Epidermal melanocyte (primary cell): ENCODE data around the gene PRKAB1.

ENCODE experiments used
- DNase-seq: peaks from one replicate; pipeline ENCODE4 v3.0.0; 2011; ENCODE audit warnings: low spot score; ENCODE audit not compliant: insufficient read length

The PRKAB1 gene

GRCh38 chr12:119661882-119662281 lies 6.1 kb upstream of the PRKAB1 start:
- DNase-seq = no peak

GRCh38 chr12:119664642-119665041 lies 3.3 kb upstream of the PRKAB1 start:
- no peak for DNase-seq

GRCh38 chr12:119665164-119665929 lies 2.6 kb upstream of the PRKAB1 start:
- no peak for DNase-seq

- no peak for DNase-seq
Observed at GRCh38 chr12:119666226-119666795, 1.6 kb upstream of the PRKAB1 start.

GRCh38 chr12:119666900-119667576 lies 895 bp upstream of the PRKAB1 start:
- DNase-seq = no peak

- no peak for DNase-seq
Observed at GRCh38 chr12:119668324-119668841, 450 bp downstream of the PRKAB1 start.

GRCh38 chr12:119669744-119670472 lies 2.0 kb downstream of the PRKAB1 start:
- DNase-seq = no peak

GRCh38 chr12:119671070-119671469 lies 3.1 kb downstream of the PRKAB1 start:
- DNase-seq = no peak

- no peak for DNase-seq
Observed at GRCh38 chr12:119672194-119672593, 4.3 kb downstream of the PRKAB1 start.

GRCh38 chr12:119673634-119674033 lies 5.7 kb downstream of the PRKAB1 start:
- no peak for DNase-seq

GRCh38 chr12:119674560-119674959 lies 6.6 kb downstream of the PRKAB1 start:
- no peak for DNase-seq

- DNase-seq = no peak
Observed at GRCh38 chr12:119676022-119676421, 8.1 kb downstream of the PRKAB1 start.

GRCh38 chr12:119676573-119676972 lies 8.6 kb downstream of the PRKAB1 start:
- DNase-seq = no peak

- DNase-seq = no peak
Observed at GRCh38 chr12:119678459-119678858, 10.5 kb downstream of the PRKAB1 start.

GRCh38 chr12:119679081-119679480 lies 11.1 kb downstream of the PRKAB1 start:
- DNase-seq = no peak

GRCh38 chr12:119679490-119679889 lies 11.6 kb downstream of the PRKAB1 start:
- no peak for DNase-seq

GRCh38 chr12:119681111-119681510 lies 13.2 kb downstream of the PRKAB1 start:
- DNase-seq = no peak

GRCh38 chr12:119681728-119682638 lies 14.1 kb downstream of the PRKAB1 start:
- DNase-seq = no peak

GRCh38 chr12:119682639-119683252 lies 14.8 kb downstream of the PRKAB1 start:
- DNase-seq = no peak

GRCh38 chr12:119683413-119683812 lies 15.5 kb downstream of the PRKAB1 start:
- no peak for DNase-seq
